Caki2 (cell line): Measurements from ENCODE around the gene PTPN1. TPM values are rescaled to one million over a fixed set of nuclear protein-coding genes. Genes with fewer than 3 reads are reported as not detected.
A peak's percentile ranks its signal among the peaks of the same experiment; 100 is the strongest.

Source experiments
- DNase-seq: peaks from one replicate; pipeline ENCODE4 v3.0.0-alpha.2; 2015; ENCODE audit warnings: low read depth
- in situ Hi-C: cut with HindIII; loops from 2 replicates; pipeline ENCODE4 v1.10.0; 2016; ENCODE audit warnings: low sequenced_read_pairs, low pct_unique_long_range_greater_than_20kb, mixed read lengths
- total RNA-seq: library from RNA; depleted of rRNA; stranded (reverse); fragments of >200 nt; shearing (Covaris generic); gene quantifications from 2 replicates; pipeline ENCODE4 v1.2.3, GENCODE V29; 2014; ENCODE audit warnings: low replicate concordance

The PTPN1 gene
- total RNA-seq, 1 experiment from 2014 or later = 28.2 TPM

DNA sequence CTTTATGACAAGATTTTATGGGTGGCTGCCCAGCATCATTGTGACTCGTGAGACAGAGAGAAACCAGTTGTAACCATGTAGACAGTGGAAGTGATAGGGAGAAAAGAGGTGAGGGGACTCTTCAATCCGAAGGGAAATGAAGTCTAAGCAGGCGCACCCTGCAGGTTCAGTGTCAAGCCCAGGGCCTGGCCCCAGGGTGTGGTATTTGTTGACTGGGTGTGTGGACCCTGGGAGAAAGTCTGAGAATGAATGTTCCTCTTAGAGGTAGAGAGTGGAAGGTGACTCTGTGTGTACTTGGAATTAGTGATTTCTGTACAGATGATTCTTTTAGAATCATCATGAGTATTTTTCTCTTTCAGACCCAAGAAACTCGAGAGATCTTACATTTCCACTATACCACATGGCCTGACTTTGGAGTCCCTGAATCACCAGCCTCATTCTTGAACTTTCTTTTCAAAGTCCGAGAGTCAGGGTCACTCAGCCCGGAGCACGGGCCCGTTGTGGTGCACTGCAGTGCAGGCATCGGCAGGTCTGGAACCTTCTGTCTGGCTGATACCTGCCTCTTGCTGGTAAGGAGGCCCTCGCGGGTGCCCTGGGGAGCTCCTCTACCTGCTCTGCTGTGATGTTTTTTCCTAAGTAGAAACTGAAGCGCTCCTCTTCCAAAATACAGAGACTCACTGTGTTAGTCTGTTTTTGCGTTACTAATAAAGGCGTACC is 68.0 kb downstream of the PTPN1 start:
- DNase-seq = no peak
- in situ Hi-C loops = no loop called here

- in situ Hi-C loops = no loop called here
- no peak for DNase-seq
These were observed 68.6 kb downstream of the PTPN1 start for GRCh38 chr20:50578778-50579165.

GRCh38 chr20:50579511-50579910 is 69.3 kb downstream of the PTPN1 start:
- no peak for DNase-seq
- in situ Hi-C loops = no loop called here

GRCh38 chr20:50580016-50580747 is 70.0 kb downstream of the PTPN1 start:
- in situ Hi-C loops = no loop called here

DNA sequence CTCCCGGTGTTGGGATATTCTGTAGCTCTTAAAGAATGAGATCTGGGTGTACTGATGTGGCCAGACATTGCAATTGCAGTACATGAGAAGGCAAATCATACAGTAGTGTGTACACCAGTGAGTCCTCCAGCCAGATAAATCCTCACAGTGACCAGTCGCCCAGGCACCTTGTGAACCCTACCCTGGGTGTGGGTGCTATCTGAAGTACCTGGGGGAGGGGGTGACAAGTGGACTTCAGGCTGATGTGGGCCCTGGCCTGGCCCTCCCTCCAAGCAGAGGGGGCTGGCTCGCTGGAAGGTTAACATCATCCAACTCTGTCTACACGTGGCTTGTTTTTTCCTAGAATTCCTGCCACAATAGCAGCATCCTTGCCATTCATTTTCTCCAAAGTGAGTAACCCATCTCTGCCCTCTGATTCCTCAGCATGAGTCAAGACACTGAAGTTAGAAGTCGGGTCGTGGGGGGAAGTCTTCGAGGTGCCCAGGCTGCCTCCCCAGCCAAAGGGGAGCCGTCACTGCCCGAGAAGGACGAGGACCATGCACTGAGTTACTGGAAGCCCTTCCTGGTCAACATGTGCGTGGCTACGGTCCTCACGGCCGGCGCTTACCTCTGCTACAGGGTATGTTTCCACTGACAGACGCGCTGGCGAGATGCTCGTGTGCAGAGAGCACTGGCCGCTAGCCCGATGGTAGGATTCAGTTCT is 70.8 kb downstream of the PTPN1 start:
- in situ Hi-C loops = no loop called here

More at GRCh38 chr20:50580016-50580747, 70.0 kb downstream of the PTPN1 start:
- DNase-seq = peak; percentile 54

DNA sequence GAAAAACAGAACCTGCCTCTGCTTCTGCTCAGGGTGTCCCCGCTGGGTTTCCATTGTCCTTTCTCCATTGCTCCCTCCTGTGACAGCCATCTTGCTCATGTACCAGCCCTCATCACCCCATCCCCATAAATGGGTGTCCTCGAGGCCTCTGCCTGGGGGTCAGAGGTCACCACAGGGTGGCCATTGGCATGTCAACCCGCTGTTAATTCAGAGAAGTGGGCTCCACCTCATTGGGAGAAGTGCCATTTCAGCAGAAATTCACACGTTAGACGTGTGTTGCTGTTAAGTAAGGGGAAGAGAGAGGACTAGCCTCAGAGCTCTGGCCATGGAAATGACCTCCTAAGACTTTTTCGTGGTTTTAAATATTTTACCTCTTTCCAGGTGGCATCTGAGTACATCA is 71.9 kb downstream of the PTPN1 start:
- no peak for DNase-seq
- in situ Hi-C loops = no loop called here

More for the DNA sequence above, 70.8 kb downstream of the PTPN1 start:
- no peak for DNase-seq

DNA sequence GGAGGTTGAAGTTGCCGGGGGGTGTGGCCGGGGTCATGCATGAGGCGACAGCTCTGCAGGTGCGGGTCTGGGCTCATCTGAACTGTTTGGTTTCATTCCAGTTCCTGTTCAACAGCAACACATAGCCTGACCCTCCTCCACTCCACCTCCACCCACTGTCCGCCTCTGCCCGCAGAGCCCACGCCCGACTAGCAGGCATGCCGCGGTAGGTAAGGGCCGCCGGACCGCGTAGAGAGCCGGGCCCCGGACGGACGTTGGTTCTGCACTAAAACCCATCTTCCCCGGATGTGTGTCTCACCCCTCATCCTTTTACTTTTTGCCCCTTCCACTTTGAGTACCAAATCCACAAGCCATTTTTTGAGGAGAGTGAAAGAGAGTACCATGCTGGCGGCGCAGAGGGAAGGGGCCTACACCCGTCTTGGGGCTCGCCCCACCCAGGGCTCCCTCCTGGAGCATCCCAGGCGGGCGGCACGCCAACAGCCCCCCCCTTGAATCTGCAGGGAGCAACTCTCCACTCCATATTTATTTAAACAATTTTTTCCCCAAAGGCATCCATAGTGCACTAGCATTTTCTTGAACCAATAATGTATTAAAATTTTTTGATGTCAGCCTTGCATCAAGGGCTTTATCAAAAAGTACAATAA is 72.5 kb downstream of the PTPN1 start:
- in situ Hi-C loops = no loop called here
- DNase-seq = no peak

- in situ Hi-C loops = no loop called here
- DNase-seq = no peak
These were observed 73.4 kb downstream of the PTPN1 start for GRCh38 chr20:50583442-50584150.

DNA sequence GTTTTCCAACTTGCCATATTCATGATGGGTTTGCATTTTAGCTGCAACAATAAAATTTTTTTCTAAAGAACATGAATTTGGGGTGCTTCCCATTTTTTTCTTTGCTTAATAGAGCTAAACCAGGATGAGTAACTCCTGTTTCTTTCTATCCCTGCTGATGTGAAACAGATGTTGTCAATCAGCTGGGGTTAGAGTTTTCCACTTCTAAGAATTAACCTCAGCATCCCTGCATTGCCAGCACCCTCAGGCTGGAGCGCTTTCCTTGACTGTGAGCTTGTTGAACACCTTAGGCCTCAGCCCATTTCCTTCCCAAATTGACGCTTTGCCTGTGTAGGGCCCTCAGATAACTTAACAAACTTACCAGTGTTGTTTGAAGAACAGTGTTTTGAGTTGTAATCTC is 74.5 kb downstream of the PTPN1 start:
- in situ Hi-C loops = no loop called here
- DNase-seq = no peak

DNA sequence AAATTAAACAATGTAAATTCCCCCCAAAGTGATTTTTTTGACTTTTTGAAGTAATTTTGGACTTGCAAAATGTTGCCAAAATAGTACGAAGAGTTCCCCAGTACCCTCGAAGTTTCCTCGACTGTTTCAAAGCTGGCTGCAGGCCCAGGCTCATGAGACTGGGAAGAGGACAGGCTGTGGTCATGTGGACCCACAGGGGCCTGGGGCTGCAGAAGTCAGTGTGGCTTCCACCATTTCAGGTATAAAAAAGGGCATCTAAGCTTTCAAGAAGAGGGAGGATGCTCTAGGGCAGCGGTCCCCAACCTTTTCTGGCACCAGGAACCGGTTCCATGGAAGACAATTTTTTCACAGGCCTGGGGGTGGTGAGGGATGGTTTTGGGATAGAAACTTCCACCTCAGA is 75.0 kb downstream of the PTPN1 start:
- in situ Hi-C loops = no loop called here

GRCh38 chr20:50585678-50586077 is 75.5 kb downstream of the PTPN1 start:
- no peak for DNase-seq
- in situ Hi-C loops = no loop called here

More for the DNA sequence above, 75.0 kb downstream of the PTPN1 start:
- no peak for DNase-seq

- no peak for DNase-seq
- in situ Hi-C loops = no loop called here
These were observed 76.5 kb downstream of the PTPN1 start for GRCh38 chr20:50586531-50587232.

DNA sequence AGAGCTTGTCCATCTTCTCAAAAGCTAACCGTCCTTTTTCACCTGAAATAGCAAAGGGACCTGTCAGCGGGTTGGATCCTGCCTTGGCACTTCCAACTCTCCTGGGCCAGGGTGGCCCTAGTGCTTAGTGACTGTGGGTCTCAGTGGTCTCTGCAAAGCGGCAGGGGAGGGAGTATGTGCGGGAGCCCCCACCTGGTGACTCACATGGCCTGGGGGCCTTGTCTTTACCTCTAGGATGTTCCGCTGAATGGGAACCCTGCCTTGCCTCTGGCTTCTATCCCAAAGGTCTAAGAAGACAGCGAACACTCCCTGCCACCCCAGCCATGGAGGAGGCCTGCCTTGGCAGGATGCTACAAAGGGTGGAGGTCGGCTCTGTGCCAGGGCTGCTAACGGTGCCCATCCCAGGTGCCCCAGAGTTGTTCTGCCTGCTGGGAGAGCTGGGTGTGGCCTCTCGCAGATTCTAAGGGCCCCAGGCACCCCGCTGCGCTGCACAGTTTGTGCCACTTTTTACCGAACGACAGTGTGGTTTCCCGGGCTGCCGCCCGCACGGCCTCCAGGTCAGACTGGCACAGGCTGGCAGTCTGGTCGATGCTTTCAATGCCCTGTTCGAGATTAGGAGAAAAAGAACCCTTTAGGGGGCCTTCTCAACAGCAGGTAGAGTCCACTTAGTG is 77.2 kb downstream of the PTPN1 start:
- no peak for DNase-seq
- in situ Hi-C loops = no loop called here

DNA sequence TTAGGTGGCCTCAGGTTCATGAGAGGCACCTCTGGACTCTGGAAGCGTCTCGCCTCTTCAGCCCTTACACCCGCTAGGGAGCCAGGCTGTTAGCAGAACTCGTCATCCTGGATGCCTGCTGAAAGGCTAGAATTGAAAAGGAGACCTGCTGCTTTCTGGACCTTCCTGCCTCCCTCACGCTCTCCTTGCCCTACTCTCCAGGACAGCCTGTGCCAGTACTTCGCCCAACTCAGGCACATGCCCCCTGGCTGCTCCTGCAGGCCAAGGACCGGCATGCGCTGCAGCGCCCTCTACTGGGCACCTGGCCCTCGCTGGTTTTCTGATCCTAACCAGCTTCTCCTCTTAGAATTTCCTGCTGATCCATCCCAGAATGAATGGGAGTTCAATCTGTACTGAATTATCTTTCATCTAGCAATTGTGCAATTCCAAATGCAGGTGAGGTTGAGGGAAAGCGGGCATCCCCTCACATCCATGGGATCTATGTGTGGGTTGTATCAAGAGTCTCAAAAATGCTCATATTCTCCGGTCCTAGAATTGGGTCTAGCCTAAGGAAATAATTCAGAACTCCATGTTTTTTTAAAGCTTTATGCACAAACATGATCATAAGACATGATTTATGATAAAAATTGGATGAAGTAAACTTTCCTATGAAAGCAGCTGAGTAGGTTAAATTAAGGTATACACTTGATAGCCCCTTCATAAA is 78.0 kb downstream of the PTPN1 start:
- DNase-seq = peak; percentile 43
- in situ Hi-C loops = no loop called here

DNA sequence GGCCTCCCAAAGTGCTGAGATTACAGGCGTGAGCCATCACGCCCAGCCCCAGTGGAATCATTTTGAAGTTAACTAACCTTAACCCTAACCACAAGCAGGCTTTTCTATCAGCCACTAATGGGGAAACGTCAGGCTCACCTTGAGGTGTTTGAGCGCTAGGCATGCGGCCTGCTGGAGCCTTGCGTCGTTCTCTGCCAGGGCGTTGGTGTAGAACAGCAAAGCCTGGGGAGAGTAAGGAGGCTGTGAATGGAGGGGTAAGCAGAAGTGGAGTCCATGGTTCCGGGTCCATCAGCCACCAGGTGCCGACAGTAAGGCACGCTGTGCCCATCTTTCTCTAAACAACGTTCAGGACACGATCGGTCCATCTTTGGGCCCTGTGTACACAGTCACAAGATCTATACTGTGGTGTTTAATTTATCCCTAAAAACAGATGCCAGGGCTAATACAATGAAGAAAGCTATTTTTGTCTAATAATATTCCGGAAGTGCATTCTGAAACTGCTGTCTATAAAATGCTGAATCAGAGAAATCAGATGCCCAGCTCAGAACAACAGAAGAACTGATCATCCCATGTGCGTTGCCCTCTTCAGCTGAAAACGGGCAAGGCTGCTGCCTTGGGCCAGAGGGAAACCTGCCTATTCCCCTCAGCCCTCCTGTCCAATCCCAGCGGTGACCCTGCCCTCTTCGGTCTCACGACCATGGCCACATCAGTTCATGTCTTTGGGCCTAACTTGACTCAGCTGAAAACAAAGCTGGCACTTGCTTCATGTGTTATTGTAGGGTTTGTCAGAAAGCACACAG is 79.6 kb downstream of the PTPN1 start:
- in situ Hi-C loops = no loop called here
- DNase-seq = no peak

- in situ Hi-C loops = no loop called here
- DNase-seq = no peak
These were observed 80.1 kb downstream of the PTPN1 start for GRCh38 chr20:50590348-50590664.
